Measurements from ENCODE around the gene LPP. TPM values are rescaled to one million over a fixed set of nuclear protein-coding genes. Genes with fewer than 3 reads are reported as not detected.
A peak's percentile ranks its signal among the peaks of the same experiment; 100 is the strongest.

LPP gene
- total RNA-seq, 4 donors from 2014 or later: 207 to 592 (median 406) TPM

- Histone ChIP-seq H3K4me1 (peaks cover 4 to 36% (median 23%) of the 10 kb centered on the region in 4 donors), H3K36me3 (no peaks in the 10 kb centered on the region), H3K27ac (peak overlapping the region in 1 of 4 donors; percentile 60), H3K27me3 (no peaks in the 10 kb centered on the region), H3K4me3 (no peak overlapping the region), H3K9me3 (no peaks in the 10 kb centered on the region)
- intact Hi-C loops (cut with DNase I; ENCODE audit: low total_unique reads): no loop called here
- 59 to 73% methylated on average over 4 of the region's 4 CpGs for WGBS, 2 donors (ENCODE audit: low coverage in 1 of 2)
- in situ Hi-C loops (cut with MboI; ENCODE audit: low pct_ligation_motif_present in 1 of 4, low pct_unique_long_range_greater_than_20kb in 1 of 4, low sequenced_read_pairs in 3 of 4): no loop called here
- TF ChIP-seq POLR2A (IDR thresholded peaks at IDR 0.05) (no peak), POLR2AphosphoS5 (IDR thresholded peaks at IDR 0.05) (no peak), EP300 (IDR thresholded peaks at IDR 0.05; ENCODE audit: low read depth) (no peak), CTCF (IDR thresholded peaks at IDR 0.05) (no peak)
- no peak for DNase-seq
Measured at GRCh38 chr3:188349933-188350332, 196.0 kb downstream of the LPP start.

- no peak for DNase-seq
- 90% methylated on average over 2 of the region's 2 CpGs for WGBS, 2 donors (ENCODE audit: low coverage in 1 of 2)
- Histone ChIP-seq H3K4me3 (no peak overlapping the region), H3K4me1 (peaks cover 4 to 31% (median 23%) of the 10 kb centered on the region in 4 donors), H3K27ac (no peak overlapping the region), H3K36me3 (no peaks in the 10 kb centered on the region), H3K27me3 (no peaks in the 10 kb centered on the region), H3K9me3 (no peaks in the 10 kb centered on the region)
- no peak for TF ChIP-seq CTCF (IDR thresholded peaks at IDR 0.05)
- TF ChIP-seq EP300 (IDR thresholded peaks at IDR 0.05; ENCODE audit: low read depth): no peak
- no peak for TF ChIP-seq POLR2A (IDR thresholded peaks at IDR 0.05)
- TF ChIP-seq POLR2AphosphoS5 (IDR thresholded peaks at IDR 0.05): no peak
- in situ Hi-C loops (cut with MboI; ENCODE audit: low pct_ligation_motif_present in 1 of 4, low pct_unique_long_range_greater_than_20kb in 1 of 4, low sequenced_read_pairs in 3 of 4): no loop called here
- intact Hi-C loops (cut with DNase I; ENCODE audit: low total_unique reads): no loop called here
Measured at GRCh38 chr3:188350961-188351360, 197.0 kb downstream of the LPP start.

- 62 to 80% methylated on average over 5 to 7 of the region's 7 CpGs for WGBS, 2 donors (ENCODE audit: low coverage in 1 of 2)
- TF ChIP-seq POLR2AphosphoS5 (IDR thresholded peaks at IDR 0.05) (no peak), POLR2A (IDR thresholded peaks at IDR 0.05) (no peak), EP300 (IDR thresholded peaks at IDR 0.05; ENCODE audit: low read depth) (no peak), CTCF (IDR thresholded peaks at IDR 0.05) (no peak)
- Histone ChIP-seq H3K27me3 (no peaks in the 10 kb centered on the region), H3K4me1 (peaks cover 4 to 31% (median 23%) of the 10 kb centered on the region in 4 donors), H3K36me3 (no peaks in the 10 kb centered on the region), H3K9me3 (no peaks in the 10 kb centered on the region), H3K27ac (no peak overlapping the region), H3K4me3 (no peak overlapping the region)
- in situ Hi-C loops (cut with MboI; ENCODE audit: low pct_ligation_motif_present in 1 of 4, low pct_unique_long_range_greater_than_20kb in 1 of 4, low sequenced_read_pairs in 3 of 4): no loop called here
- intact Hi-C loops (cut with DNase I; ENCODE audit: low total_unique reads): no loop called here
- no peak for DNase-seq
Measured at GRCh38 chr3:188351648-188352047, 197.7 kb downstream of the LPP start.

- WGBS, 2 donors (ENCODE audit: low coverage in 1 of 2): 92 to 93% methylated on average over 7 to 18 of the region's 18 CpGs
Measured at GRCh38 chr3:188352196-188352927, 198.4 kb downstream of the LPP start.

More at GRCh38 chr3:188352196-188352927, 198.4 kb downstream of the LPP start:
- H3K27me3 ChIP-seq: no peaks in the 10 kb centered on the region
- no peaks in the 10 kb centered on the region for H3K36me3 ChIP-seq
- H3K27ac ChIP-seq: no peak overlapping the region
- peaks cover 4 to 34% (median 24%) of the 10 kb centered on the region in 4 donors for H3K4me1 ChIP-seq
- H3K4me3 ChIP-seq: no peak overlapping the region
- in situ Hi-C loops (cut with MboI; ENCODE audit: low pct_ligation_motif_present in 1 of 4, low pct_unique_long_range_greater_than_20kb in 1 of 4, low sequenced_read_pairs in 3 of 4): no loop called here
- no peak for TF ChIP-seq POLR2AphosphoS5 (IDR thresholded peaks at IDR 0.05)
- no peak for TF ChIP-seq CTCF (IDR thresholded peaks at IDR 0.05)
- TF ChIP-seq EP300 (IDR thresholded peaks at IDR 0.05; ENCODE audit: low read depth): no peak
- TF ChIP-seq POLR2A (IDR thresholded peaks at IDR 0.05): no peak
- no peaks in the 10 kb centered on the region for H3K9me3 ChIP-seq
- intact Hi-C loops (cut with DNase I; ENCODE audit: low total_unique reads): no loop called here
- no peak for DNase-seq
